NCI-H1092 (cell line): ENCODE data around the gene CXCL10.
A peak's percentile ranks its signal among the peaks of the same experiment; 100 is the strongest.
"Not testable (repeated sequence)": the region's sequence is repeated elsewhere in the genome, so short reads cannot be mapped to it uniquely, and the experiment has no call there.

Experiments used
- DNase-seq: peaks from one replicate; lab custom pipeline; 2025; lab: John Stamatoyannopoulos, UW

The CXCL10 gene

GRCh38 chr4:76028350-76028765 lies 5.1 kb upstream of the CXCL10 start:
- peak; percentile 2 for DNase-seq

GRCh38 chr4:76024065-76024464 lies 768 bp upstream of the CXCL10 start:
- no peak for DNase-seq

GRCh38 chr4:76022677-76023076 lies 620 bp downstream of the CXCL10 start:
- DNase-seq = no peak

GRCh38 chr4:76022031-76022430 lies 1.3 kb downstream of the CXCL10 start:
- no peak for DNase-seq

- no peak for DNase-seq
Measured at GRCh38 chr4:76017056-76017686, 6.1 kb downstream of the CXCL10 start.

GRCh38 chr4:76016393-76016792 lies 6.9 kb downstream of the CXCL10 start:
- DNase-seq = no peak

- no peak for DNase-seq
Measured at GRCh38 chr4:76013540-76013939, 9.8 kb downstream of the CXCL10 start.

GRCh38 chr4:76012388-76012801 lies 10.9 kb downstream of the CXCL10 start:
- no peak for DNase-seq

- DNase-seq = no peak
Measured at GRCh38 chr4:76011700-76012387, 11.5 kb downstream of the CXCL10 start.

- DNase-seq = no peak
Measured at GRCh38 chr4:76011018-76011670, 12.2 kb downstream of the CXCL10 start.

- DNase-seq = no peak
Measured at GRCh38 chr4:76010576-76010975, 12.7 kb downstream of the CXCL10 start.

GRCh38 chr4:76009311-76009710 lies 14.0 kb downstream of the CXCL10 start:
- DNase-seq = no peak

GRCh38 chr4:76007089-76007862 lies 16.0 kb downstream of the CXCL10 start, which contains the start of gene CXCL9:
TSS of gene CXCL9 (minus strand) at chr4:76007509. CDS start at chr4:76007449, 60 bp downstream.
- no peak for DNase-seq

GRCh38 chr4:76003620-76004019 lies 19.7 kb downstream of the CXCL10 start:
- no peak for DNase-seq

GRCh38 chr4:76003035-76003434 lies 20.3 kb downstream of the CXCL10 start:
- no peak for DNase-seq

- DNase-seq = no peak
Measured at GRCh38 chr4:76002176-76002575, 21.1 kb downstream of the CXCL10 start.

GRCh38 chr4:76001700-76002099 lies 21.6 kb downstream of the CXCL10 start:
- no peak for DNase-seq

- no peak for DNase-seq
Measured at GRCh38 chr4:76000279-76000678, 23.0 kb downstream of the CXCL10 start.

- not testable (repeated sequence) for DNase-seq
Measured at GRCh38 chr4:75998525-75999147, 24.7 kb downstream of the CXCL10 start.

GRCh38 chr4:75997946-75998345 lies 25.4 kb downstream of the CXCL10 start:
- no peak for DNase-seq

GRCh38 chr4:75997081-75997480 lies 26.2 kb downstream of the CXCL10 start:
- no peak for DNase-seq

GRCh38 chr4:75995727-75996126 lies 27.6 kb downstream of the CXCL10 start:
- peak; percentile 52 for DNase-seq
